Bronchial epithelial cell (primary cell): ENCODE results near the gene TMEM81. TPM values are rescaled to one million over a fixed set of nuclear protein-coding genes. Genes with fewer than 3 reads are reported as not detected.

ENCODE experiments used
- DNase-seq: peaks from one replicate; pipeline ENCODE4 v3.0.0-alpha.2; 2010; ENCODE audit warnings: low read depth
- FAIRE-seq: peaks from 2 replicates; lab custom pipeline; 2011; peaks lifted over from hg19 to GRCh38; lab: Jason Lieb, UNC
- H3K27me3 ChIP-seq: 2 replicates; pipeline ENCODE4 v1.5.1; 2011; ENCODE audit warnings: low read length; ENCODE audit not compliant: control insufficient read depth, insufficient read depth
- H3K36me3 ChIP-seq: 2 replicates; pipeline ENCODE4 v1.5.1; 2011; ENCODE audit warnings: low read length; ENCODE audit not compliant: control insufficient read depth, insufficient read depth
- H3K4me3 ChIP-seq: 2 replicates; pipeline ENCODE4 v1.5.1; 2011; ENCODE audit warnings: mild to moderate bottlenecking, low read depth, low read length, control low read depth
- CTCF ChIP-seq: IDR thresholded peaks from 2 replicates; pipeline ENCODE4 v1.5.1; 2011; ENCODE audit warnings: mild to moderate bottlenecking, moderate library complexity, low read length, control low read depth, inconsistent platforms; ENCODE audit not compliant: insufficient read depth, severe bottlenecking
- total RNA-seq: library from RNA; depleted of rRNA; stranded (reverse); fragments of >200 nt; gene quantifications from 2 replicates; pipeline ENCODE4 v1.2.1, GENCODE V29; 2014

TMEM81 gene
- total RNA-seq, 1 donor from 2014 or later: 1.6 TPM

- DNase-seq (no peak), FAIRE-seq (no peak)
- Histone ChIP-seq H3K36me3 (no peaks in the 10 kb centered on the region), H3K27me3 (peaks cover 33% of the 10 kb centered on the region), H3K4me3 (no peak overlapping the region)
- no peak for TF ChIP-seq CTCF
Measured at GRCh38 chr1:205041001-205041715, 43.1 kb downstream of the TMEM81 start.

- no peak for DNase-seq
- H3K27me3 ChIP-seq: peaks cover 13% of the 10 kb centered on the region
- no peak overlapping the region for H3K4me3 ChIP-seq
Measured at GRCh38 chr1:205038132-205038786, 46.0 kb downstream of the TMEM81 start.

GRCh38 chr1:205037539-205037938 lies 46.7 kb downstream of the TMEM81 start:
- DNase-seq (no peak), FAIRE-seq (no peak)
- TF ChIP-seq CTCF: no peak
- H3K4me3 ChIP-seq: no peak overlapping the region
- peaks cover 13% of the 10 kb centered on the region for H3K27me3 ChIP-seq
- H3K36me3 ChIP-seq: no peaks in the 10 kb centered on the region

More at GRCh38 chr1:205038132-205038786, 46.0 kb downstream of the TMEM81 start:
- no peaks in the 10 kb centered on the region for H3K36me3 ChIP-seq
- no peak for FAIRE-seq
- no peak for TF ChIP-seq CTCF

Other genes with a start within 250 kb of the TMEM81 start
- 0.53 and 1.0 TPM in 2 replicates for gene NFASC, start 213.6 kb downstream of the TMEM81 start, total RNA-seq
- under 0.01 TPM in 1 of 2 replicates, not detected in the other for gene CNTN2, start 41.2 kb downstream of the TMEM81 start, total RNA-seq
- gene RBBP5, start 37.5 kb upstream of the TMEM81 start, total RNA-seq: 20.5 and 23.4 TPM in 2 replicates
- 11.3 and 13.7 TPM in 2 replicates for gene DSTYK, start 127.2 kb upstream of the TMEM81 start, total RNA-seq
- gene TMCC2, start 143.5 kb upstream of the TMEM81 start, total RNA-seq: 0.51 and 0.53 TPM in 2 replicates
- 3.9 and 9.9 TPM in 2 replicates for gene NUAK2, start 237.3 kb upstream of the TMEM81 start, total RNA-seq